NCI-H2081 treated with DMSO at 0.1 percent for 48 hours (cell line): ENCODE results near the gene SSBP2.

Experiments
- DNase-seq: peaks from one replicate; lab custom pipeline; 2025; lab: John Stamatoyannopoulos, UW

SSBP2 gene

DNA sequence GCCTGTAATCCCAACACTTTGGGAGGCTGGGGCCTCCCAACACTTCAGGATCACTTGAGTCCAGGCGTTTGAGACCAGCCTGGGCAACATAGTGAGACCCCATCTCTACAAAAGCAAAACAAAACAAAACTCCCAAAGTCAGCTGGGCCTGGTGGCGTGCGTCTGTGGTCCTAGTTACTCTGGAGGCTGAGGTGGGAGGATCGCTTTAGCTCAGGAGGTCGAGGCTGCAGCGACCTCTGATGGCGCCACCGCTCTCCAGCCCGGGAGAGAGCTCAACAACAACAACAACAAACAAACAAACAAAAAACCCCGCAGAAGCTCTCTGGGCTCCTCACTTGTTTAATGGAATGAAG lies 357.5 kb downstream of the SSBP2 start:
- no peak for DNase-seq

DNA sequence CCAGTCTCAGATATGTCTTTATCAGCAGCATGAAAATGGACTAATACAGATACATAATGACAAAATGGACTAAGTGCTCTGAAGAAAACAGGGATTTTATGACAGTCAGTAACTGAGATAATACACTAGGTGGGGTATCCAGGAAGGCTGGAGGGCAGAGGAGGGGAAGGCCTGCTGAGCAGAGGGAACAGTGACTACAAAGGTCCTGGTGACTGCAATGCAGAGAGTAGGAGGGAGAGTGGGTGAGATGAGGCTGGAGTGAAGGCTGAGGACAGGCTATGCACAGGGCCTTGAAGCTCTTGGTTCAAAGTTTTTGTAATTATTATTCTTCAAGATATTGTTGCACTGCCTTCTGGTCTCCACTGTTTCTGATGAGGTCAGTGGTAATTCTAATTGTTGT lies 361.9 kb downstream of the SSBP2 start:
- DNase-seq = no peak

DNA sequence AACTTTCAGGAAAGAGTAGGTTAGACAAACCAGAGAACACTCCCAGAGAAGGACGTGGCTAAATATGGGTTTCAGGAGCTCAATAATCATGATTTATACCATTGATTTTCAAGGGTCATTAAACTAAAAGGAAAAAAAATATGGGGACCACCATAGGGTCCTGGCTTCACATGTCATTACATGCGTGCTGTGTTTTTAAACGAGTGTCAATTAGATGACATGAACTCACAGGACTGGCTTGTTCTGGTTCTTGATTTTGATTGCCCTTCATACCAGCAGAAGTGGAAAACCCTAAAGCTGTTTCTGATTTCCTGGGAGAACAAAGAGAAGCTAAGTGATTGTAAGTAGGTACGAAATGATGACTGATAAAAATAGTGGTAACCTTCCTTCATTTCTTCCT lies 362.7 kb downstream of the SSBP2 start:
- DNase-seq = no peak

DNA sequence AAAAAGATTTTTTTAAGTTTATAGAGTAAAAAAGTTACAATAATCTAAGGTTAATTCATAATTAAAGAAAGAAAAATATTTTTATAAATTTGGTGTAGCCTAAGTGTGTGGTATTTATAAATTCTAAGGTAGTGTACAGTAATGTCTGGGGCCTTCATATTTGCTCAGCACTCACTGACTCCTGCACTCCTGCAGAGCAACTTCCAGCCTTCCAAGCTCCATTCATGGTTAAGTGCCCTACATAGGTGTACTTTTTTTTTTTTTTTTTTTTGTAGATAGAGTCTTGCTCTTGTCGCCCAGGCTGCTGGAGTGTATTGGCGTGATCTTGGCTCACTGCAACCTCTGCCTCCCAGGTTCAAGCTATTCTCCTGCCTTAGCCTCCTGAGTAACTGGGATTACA lies 367.0 kb downstream of the SSBP2 start:
- DNase-seq = no peak

DNA sequence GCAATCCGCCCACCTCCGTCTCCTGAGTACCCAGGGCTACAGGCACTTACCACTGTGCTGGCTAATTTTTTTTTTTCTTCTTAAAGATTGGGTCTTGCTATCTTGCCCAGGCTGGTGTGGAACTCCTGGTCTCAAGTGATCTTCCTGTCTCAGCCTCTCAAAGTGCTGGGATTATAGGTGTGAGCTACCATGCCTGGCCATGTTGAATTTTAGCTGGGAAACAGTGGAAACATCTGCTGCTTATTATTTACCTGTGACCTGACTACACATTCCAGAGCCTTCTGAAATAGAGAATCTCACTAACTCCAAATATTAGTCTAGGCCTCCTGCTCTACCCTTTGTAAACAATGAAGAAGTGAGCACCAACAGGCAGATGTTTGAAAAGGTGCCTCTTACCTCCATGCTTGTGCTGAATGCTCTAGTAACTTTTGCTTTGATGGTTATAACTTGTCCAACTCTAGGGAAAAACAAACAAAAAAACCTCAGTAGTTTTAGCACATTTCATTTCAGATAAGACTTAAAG lies 379.5 kb downstream of the SSBP2 start:
- no peak for DNase-seq

DNA sequence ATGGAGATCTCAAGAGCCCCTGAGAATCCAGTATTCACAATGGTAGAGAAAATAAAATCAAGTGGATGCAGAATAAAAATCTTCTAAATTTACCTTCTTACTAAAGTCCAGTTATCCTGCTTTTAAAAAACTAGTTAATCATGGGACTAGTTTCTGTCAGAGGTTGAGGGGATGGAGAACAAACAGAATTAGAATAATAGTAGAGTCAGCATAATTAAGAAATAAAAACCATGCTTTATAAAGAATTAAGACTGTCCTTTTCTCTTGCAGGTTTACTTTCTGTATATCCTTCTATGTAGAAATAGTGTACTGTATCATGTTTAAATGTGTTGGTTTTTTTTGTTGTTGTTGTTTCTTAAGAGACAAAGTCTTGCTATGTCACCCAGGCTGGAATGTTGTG lies 380.0 kb downstream of the SSBP2 start:
- no peak for DNase-seq

DNA sequence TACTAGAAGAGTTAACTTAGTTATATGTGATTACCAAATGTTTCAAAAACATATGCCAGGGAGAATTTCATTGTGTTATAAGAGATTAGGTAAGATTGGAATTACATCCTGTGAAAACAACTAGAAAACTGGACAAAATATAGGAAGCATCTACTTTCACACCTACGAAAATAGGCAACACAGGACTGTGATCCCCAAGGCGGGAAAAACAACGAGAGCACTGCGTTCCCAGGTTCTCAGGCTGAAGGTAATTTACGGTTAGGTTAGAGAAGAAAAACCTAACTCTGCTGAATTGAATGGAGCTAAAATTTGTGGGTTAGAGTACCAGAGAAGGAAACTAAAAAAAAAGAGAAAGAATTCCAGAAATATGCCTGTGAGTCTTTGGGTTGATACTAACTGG lies 385.4 kb downstream of the SSBP2 start:
- no peak for DNase-seq

DNA sequence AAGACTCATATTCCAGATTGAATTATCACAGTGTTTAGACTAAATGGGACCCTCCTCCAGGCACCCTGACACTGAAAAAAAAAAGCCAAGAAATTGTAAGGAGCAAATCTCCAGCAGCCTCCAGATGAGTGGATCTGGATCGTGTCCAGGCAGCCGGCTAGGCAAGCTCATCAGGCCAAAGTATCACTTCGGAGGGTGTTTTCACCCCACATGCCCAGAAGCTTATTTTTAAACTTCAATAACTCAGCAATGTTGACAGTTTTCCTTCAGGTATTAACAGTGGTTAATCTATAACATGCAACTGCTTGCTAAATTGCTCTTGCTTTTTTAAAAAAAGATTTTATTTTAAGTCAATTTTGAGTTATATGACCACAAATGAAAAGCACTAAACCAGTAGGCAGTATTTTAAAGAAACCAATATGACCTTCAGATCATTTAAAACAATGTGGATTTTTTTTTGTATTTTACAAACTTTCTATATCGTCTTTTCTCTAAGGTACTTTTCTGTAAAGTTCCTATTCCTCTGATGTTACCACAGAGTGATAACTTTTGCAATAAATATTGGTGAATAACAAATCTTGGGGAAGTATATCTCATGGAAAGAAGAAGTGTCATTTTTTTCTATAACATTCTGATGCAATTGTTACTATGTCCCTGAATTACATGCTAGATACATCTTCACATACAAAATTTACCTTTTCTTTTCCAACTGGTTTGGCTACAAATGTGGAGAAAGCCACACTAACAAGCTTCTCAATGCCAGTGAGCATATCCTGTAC lies 387.6 kb downstream of the SSBP2 start:
- no peak for DNase-seq
